GM10248 (cell line): Measurements from ENCODE around the gene KIF17.

ENCODE experiments used
- CTCF ChIA-PET: fragments of 300-600 bp; sonication (Branson Sonifier 250); formaldehyde crosslinking; extraction: SDS; loops from one replicate; lab custom pipeline; 2021; ENCODE audit warnings: antibody characterized with exemption; lab: Yijun Ruan, JAX
- POLR2A ChIA-PET: fragments of 350-650 bp; sonication (Branson Sonifier 250); formaldehyde crosslinking; extraction: SDS; loops from one replicate; lab custom pipeline; 2020; ENCODE audit warnings: antibody characterized with exemption; lab: Yijun Ruan, JAX
- DNase-seq: peaks from one replicate; pipeline ENCODE4 v3.0.0; 2012; ENCODE audit errors: extremely low spot score
- TF ChIP-seq, protein P1 (sequence below): IDR thresholded peaks from 2 replicates; pipeline ENCODE4 v1.5.1; 2012; ENCODE audit warnings: mild to moderate bottlenecking, low read depth; ENCODE audit errors: extremely low read depth, missing control alignments, control extremely low read depth

Gene KIF17

DNA sequence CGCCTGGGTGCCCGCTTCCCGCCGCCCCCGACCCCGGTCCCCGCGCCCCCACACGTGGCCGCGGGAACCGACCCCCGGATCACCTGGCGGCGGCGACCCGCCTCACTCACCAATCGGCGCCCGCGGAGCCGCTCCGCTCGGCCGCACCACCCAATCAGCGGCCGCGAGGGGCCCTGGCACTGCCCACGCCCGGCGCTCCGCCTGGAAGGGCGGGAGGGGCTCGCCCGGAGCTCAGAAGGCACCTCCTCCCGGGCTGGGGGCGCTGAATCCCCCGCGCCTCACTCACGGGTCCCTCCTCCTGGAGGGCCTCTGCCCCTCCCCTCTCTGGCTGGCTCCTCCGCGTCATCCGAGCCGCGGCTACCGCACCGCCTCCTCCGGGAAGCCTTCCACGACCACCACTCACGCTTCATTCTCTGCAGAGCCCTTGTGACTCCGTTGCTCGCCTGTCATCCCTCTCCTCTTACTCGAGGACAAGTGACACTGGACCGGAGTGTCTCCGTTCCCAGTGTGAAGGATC, 14.3 kb upstream of the KIF17 start:
- POLR2A ChIA-PET, result interaction anchor here (1.5 kb wide), 1 partner anchor 55 kb away, joined by 5 read pairs; the partner anchor contains the start of gene HP1BP3
- DNase-seq, result peak; percentile 86
- TF ChIP-seq, protein P1, sequence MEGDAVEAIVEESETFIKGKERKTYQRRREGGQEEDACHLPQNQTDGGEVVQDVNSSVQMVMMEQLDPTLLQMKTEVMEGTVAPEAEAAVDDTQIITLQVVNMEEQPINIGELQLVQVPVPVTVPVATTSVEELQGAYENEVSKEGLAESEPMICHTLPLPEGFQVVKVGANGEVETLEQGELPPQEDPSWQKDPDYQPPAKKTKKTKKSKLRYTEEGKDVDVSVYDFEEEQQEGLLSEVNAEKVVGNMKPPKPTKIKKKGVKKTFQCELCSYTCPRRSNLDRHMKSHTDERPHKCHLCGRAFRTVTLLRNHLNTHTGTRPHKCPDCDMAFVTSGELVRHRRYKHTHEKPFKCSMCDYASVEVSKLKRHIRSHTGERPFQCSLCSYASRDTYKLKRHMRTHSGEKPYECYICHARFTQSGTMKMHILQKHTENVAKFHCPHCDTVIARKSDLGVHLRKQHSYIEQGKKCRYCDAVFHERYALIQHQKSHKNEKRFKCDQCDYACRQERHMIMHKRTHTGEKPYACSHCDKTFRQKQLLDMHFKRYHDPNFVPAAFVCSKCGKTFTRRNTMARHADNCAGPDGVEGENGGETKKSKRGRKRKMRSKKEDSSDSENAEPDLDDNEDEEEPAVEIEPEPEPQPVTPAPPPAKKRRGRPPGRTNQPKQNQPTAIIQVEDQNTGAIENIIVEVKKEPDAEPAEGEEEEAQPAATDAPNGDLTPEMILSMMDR, result no peak
- CTCF ChIA-PET, result interaction anchor here (1.6 to 4.3 kb wide), 2 partner anchors 19 to 36 kb away, joined by 4 to 24 read pairs; no protein-coding TSS in a partner anchor

DNA sequence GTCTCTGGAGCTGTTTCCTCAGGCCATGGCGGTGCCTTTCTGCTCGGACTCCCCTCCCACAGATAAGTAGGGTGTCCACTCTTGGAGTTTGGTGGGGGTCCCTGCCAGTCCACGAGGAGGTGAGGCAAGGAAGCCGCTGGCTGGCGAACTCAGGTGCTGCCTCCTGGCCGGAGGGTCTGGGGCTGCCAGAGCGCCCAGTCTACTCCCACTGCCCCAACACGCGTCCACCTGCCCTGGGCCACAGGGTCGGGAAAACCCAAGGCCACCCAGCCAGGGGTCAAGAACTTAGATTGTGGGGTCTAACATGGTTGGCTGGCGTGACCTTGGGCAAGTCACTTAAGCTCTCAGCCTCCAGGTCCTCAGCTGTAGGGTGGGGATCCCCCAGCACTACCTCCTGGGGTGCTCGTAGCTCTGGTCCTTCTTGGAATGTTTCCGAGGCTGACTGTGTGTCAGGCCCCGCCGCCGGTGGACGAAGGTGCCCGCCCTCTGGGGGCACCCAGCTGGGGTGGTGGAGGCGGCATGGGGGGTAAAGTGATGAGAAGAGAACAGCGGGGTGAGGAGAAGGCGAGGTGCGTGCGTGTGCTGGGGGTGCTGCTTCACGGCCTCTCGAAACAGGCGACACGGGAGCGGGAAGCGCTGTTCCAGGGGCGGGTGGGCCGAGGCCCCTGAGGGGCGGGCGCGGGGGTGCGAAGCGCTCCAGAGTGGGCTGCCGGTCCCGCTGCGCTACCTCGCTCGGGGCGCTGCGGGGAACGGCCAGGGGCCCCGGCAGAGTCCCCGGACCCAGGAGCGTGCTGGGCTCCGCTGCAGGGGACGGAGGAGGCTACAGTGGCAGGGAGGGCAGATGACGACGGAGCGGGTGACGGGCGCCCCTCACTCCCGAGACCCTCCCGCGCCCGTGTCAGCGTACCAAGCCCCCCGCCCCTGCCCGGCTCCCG, 13.5 kb upstream of the KIF17 start:
- TF ChIP-seq, protein P1, result no peak
- CTCF ChIA-PET, result interaction anchor here (1.1 to 4.3 kb wide), 3 partner anchors 9 to 35 kb away, joined by 4 to 24 read pairs (median 4); no protein-coding TSS in a partner anchor
- POLR2A ChIA-PET, result interaction anchor here (1.5 kb wide), 1 partner anchor 55 kb away, joined by 5 read pairs; the partner anchor contains the start of gene HP1BP3
- DNase-seq, result peak; percentile 45

DNA sequence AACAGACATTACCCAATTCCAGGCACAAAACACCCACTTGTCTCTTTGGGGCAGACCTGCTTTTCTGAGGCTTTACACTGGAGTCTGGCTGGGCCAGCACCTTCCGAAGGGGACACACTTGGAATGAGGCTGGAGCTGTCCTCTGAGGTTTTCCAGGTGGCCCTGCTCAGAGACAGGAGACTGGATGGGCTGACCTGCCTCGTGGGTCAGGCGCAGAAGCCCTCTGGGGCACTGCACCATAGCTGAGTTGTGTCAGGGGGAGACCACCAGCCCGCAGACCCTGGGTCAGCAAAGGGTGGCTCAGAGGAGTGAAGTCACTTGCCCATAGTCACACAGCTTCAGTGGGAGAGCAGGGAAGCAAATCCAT, 12.9 kb upstream of the KIF17 start:
- ChIA-PET CTCF (interaction anchor here (1.1 to 4.3 kb wide), 2 partner anchors 8 to 34 kb away, joined by 4 to 24 read pairs; no protein-coding TSS in a partner anchor), POLR2A (interaction anchor here (0.6 kb wide), 1 partner anchor 1245 kb away, joined by 5 read pairs; the partner anchor contains the start of gene CAPZB)
- DNase-seq, result peak; percentile 19
- TF ChIP-seq, protein P1, result no peak

DNA sequence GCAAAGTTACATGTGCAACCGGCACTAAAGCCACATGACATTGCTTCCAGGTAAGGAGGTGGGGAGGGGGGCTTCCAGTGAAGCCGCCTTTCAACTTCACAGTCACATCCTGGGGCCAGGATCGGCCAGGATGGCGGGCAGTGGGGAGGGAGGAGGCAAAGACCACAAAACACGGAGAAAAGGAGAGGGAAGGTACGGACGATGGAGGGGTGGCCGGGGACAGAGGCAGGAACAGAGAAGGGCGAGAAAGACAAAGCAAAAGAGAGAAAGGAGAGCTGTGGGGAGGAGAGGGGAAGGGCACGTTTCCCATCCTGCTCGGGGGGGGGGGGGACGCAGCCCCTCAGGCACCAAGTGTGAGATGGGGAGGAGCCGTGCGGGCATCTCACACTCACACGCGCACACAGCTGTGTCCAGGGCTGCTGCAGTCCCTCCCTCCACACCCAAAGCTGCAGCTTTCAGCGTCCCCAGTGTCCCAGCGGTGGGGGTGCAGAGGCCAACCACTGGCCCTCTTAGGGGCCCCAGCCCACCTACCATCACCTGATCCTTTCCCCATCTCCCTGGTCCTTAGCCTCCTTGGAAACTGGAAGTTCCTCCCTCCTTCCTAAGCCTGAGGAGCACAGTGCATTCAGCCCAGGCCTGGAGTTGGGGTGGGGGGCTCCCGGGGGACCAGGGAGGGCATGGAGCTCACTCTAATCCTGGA, 12.3 kb upstream of the KIF17 start:
- peak; percentile 23 for DNase-seq
- ChIA-PET CTCF (interaction anchor here (4.3 kb wide), 1 partner anchor 34 kb away, joined by 24 read pairs; no protein-coding TSS in a partner anchor), POLR2A (interaction anchor here (0.6 kb wide), 1 partner anchor 1245 kb away, joined by 5 read pairs; the partner anchor contains the start of gene CAPZB)
- TF ChIP-seq, protein P1, result no peak

DNA sequence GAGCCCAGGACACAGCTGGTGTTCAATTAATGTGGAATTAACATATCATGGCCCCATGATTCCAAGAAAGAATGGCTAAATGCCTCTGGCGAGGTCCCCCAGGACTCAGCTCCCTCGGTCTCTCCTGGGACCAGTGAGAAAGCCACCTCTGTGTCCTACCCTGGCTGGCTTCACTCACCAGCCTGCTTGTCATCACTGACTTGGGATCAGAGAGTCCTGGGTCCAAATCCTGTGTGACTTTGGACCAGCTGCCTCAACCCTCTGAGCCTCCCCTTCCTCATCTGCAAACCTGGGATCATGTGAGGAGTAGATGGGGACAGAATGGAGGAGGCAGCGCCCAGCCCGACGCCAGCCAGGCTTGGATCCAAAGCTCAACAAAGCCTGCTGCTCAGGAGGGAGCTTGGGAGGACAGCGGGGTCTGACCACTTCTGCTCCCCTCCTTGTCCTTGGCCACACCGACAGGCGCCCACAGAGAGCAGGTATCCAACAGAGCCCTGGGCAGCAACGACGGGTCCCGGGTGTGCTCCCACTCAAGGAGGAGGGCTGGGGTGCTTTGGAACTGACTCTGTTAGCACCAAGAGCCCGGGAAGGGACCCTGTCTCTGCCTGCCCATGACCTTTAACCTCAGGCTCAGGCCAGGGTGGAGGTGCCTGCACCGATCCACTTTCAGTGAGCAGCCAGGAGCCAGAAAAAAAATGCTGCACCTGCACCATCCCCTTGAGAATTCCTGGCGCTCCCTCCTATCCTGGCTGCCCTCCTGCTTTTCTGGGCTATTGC, 11.5 kb upstream of the KIF17 start:
- ChIA-PET CTCF (interaction anchor here (3.3 kb wide), 1 partner anchor 32 kb away, joined by 17 read pairs; no protein-coding TSS in a partner anchor), POLR2A (no interaction called here)
- TF ChIP-seq, protein P1, result no peak
- peak; percentile 12 for DNase-seq
